ENCODE measurements around the gene EP400.

EP400 gene

DNA sequence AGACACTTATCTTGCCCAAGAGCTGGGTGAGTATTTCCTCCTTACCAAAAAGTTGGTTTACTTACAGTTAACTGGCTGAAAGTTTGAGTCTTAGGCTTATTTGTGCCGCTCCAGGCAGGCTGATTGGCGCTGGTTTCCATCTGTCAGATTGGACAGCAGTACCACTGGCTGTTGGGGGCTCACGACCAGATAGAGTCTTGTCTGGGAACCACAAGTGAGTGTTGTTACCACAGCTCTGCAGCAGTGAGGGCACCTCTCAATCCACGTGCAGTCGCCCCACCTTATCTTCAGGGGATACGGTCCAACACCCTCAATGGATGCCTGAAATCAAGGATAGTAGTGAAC, 135.5 kb downstream of the EP400 start:
- no peaks in the 10 kb centered on the region for H4K20me1 ChIP-seq (ENCODE audit: control insufficient read depth, insufficient read depth, low read depth, low read length)
- peaks cover 29% of the 10 kb centered on the region for H3K36me3 ChIP-seq (ENCODE audit: control insufficient read depth, low read length)
- H3K9me3 ChIP-seq (ENCODE audit: control insufficient read depth, insufficient read depth, low read length), result no peaks in the 10 kb centered on the region
- H3F3A ChIP-seq (ENCODE audit: control insufficient read depth, insufficient read depth), result peaks cover 8% of the 10 kb centered on the region; the same call in 1 of the 2 replicates
- no peaks in the 10 kb centered on the region for H3K27me3 ChIP-seq (ENCODE audit: control insufficient read depth, low read length)
- TF ChIP-seq, protein P1, sequence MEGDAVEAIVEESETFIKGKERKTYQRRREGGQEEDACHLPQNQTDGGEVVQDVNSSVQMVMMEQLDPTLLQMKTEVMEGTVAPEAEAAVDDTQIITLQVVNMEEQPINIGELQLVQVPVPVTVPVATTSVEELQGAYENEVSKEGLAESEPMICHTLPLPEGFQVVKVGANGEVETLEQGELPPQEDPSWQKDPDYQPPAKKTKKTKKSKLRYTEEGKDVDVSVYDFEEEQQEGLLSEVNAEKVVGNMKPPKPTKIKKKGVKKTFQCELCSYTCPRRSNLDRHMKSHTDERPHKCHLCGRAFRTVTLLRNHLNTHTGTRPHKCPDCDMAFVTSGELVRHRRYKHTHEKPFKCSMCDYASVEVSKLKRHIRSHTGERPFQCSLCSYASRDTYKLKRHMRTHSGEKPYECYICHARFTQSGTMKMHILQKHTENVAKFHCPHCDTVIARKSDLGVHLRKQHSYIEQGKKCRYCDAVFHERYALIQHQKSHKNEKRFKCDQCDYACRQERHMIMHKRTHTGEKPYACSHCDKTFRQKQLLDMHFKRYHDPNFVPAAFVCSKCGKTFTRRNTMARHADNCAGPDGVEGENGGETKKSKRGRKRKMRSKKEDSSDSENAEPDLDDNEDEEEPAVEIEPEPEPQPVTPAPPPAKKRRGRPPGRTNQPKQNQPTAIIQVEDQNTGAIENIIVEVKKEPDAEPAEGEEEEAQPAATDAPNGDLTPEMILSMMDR (IDR thresholded peaks at IDR 0.05; ENCODE audit: low read depth, low read length, poor library complexity, severe bottlenecking), result no peak
- TF ChIP-seq EZH2phosphoT487 (IDR thresholded peaks at IDR 0.05; ENCODE audit: borderline replicate concordance, low read length), result no peak
- H3K4me1 ChIP-seq (ENCODE audit: control insufficient read depth, low read length), result peaks cover 42% of the 10 kb centered on the region
- H3K79me2 ChIP-seq (ENCODE audit: control insufficient read depth, low read length), result peaks cover 55% of the 10 kb centered on the region
- peak overlapping the region; percentile 94 for H3K4me2 ChIP-seq (ENCODE audit: low read length)
- peak overlapping the region; percentile 26 for H3K27ac ChIP-seq (ENCODE audit: low read depth, low read length)
- H3K4me3 ChIP-seq (ENCODE audit: low read length), result peak overlapping the region; percentile 93
- H3K9me2 ChIP-seq (replicated peaks; ENCODE audit: control insufficient read depth, low read length), result no peaks in the 10 kb centered on the region

DNA sequence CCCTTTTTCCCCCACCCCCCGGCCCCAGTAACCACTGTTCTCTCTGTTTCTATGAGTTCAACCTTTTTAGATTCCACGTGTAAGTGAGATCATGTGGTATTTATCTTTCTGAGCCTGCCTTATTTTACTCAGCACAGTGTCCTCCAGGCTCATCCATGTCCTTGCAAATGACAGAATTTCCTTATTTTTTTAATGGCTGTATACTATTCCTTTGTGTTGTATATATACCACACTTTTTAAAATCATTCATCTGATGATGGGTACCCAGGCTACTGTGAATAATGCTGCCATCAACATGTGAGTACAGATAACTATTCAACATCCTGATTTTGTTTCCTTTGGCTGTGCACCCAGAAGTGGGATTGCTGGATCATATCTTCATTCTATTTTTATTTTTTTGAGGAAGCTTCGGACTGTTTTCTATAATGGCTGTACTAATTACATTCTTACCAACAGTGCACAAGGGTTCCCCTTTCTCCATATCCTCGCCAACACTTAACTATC, 139.7 kb downstream of the EP400 start:
- Histone ChIP-seq H4K20me1 (ENCODE audit: control insufficient read depth, insufficient read depth, low read depth, low read length) (no peaks in the 10 kb centered on the region), H3K27ac (ENCODE audit: low read depth, low read length) (peak overlapping the region; percentile 24), H3K36me3 (ENCODE audit: control insufficient read depth, low read length) (peaks cover 46% of the 10 kb centered on the region), H3K27me3 (ENCODE audit: control insufficient read depth, low read length) (no peaks in the 10 kb centered on the region), H3K79me2 (ENCODE audit: control insufficient read depth, low read length) (peaks cover 66% of the 10 kb centered on the region), H3F3A (ENCODE audit: control insufficient read depth, insufficient read depth) (peaks cover 7% of the 10 kb centered on the region; the same call in 1 of the 2 replicates), H3K4me2 (ENCODE audit: low read length) (peak overlapping the region; percentile 39), H3K4me1 (ENCODE audit: control insufficient read depth, low read length) (peaks cover 30% of the 10 kb centered on the region), H3K4me3 (ENCODE audit: low read length) (peak overlapping the region; percentile 26), H3K9me2 (replicated peaks; ENCODE audit: control insufficient read depth, low read length) (no peaks in the 10 kb centered on the region), H3K9me3 (ENCODE audit: control insufficient read depth, insufficient read depth, low read length) (no peaks in the 10 kb centered on the region)
- TF ChIP-seq EZH2phosphoT487 (IDR thresholded peaks at IDR 0.05; ENCODE audit: borderline replicate concordance, low read length), result no peak

DNA sequence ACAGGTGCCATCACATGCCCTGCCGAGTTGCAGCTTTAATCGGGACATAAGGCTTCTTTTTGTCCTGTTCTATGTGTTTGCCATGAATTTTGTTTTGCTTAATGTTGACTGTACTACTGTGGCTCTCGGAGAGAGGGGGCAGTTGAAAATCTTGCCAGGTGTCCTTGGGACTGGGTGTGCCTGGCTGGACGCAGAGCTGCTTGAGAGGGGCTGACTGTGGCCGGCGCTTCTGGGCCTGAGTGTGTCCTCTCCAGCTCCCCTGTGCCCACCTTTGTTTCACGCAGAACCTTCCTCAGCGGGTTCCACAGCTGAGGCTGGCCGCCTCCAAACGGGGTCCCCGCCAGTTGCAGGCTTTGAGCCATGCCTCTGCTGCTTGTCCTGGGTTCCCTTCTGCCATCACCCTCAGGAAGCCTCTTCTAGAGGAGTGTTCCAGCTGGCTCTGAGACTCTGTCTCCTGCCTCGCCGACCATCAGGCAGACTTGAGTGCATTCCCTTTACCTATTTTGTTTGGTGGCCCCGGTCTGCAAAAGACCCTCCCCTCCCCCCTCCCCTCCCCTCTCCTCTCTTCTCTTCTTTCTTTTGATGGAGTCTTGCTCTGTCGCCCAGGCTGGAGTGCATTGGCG, 144.6 kb downstream of the EP400 start:
- H3K36me3 ChIP-seq (ENCODE audit: control insufficient read depth, low read length), result peaks cover 34% of the 10 kb centered on the region
- peaks cover 9% of the 10 kb centered on the region for H3K4me1 ChIP-seq (ENCODE audit: control insufficient read depth, low read length)
- no peaks in the 10 kb centered on the region for H3K9me3 ChIP-seq (ENCODE audit: control insufficient read depth, insufficient read depth, low read length)
- H4K20me1 ChIP-seq (ENCODE audit: control insufficient read depth, insufficient read depth, low read depth, low read length), result no peaks in the 10 kb centered on the region
- no peak overlapping the region for H3K27ac ChIP-seq (ENCODE audit: low read depth, low read length)
- H3K27me3 ChIP-seq (ENCODE audit: control insufficient read depth, low read length), result no peaks in the 10 kb centered on the region
- H3K9me2 ChIP-seq (replicated peaks; ENCODE audit: control insufficient read depth, low read length), result no peaks in the 10 kb centered on the region
- H3F3A ChIP-seq (ENCODE audit: control insufficient read depth, insufficient read depth), result peaks cover 5% of the 10 kb centered on the region; the same call in 1 of the 2 replicates
- H3K4me3 ChIP-seq (ENCODE audit: low read length), result no peak overlapping the region
- TF ChIP-seq, protein P1 (IDR thresholded peaks at IDR 0.05; ENCODE audit: low read depth, low read length, poor library complexity, severe bottlenecking), result no peak
- no peak for TF ChIP-seq EZH2phosphoT487 (IDR thresholded peaks at IDR 0.05; ENCODE audit: borderline replicate concordance, low read length)
- no peak overlapping the region for H3K4me2 ChIP-seq (ENCODE audit: low read length)
- peaks cover 46% of the 10 kb centered on the region for H3K79me2 ChIP-seq (ENCODE audit: control insufficient read depth, low read length)
